Activated CD4-positive, alpha-beta T cell treated with anti-CD3 and anti-CD28 coated beads, Interleukin-2, amount 50 U/mL, for 1 hour (primary cell): Measurements from ENCODE around the gene ZNF253.
"Not testable (repeated sequence)": the region's sequence is repeated elsewhere in the genome, so short reads cannot be mapped to it uniquely, and the experiment has no call there.

Experiments
- DNase-seq: peaks from one replicate; pipeline ENCODE4 v3.0.0-alpha.2; 2020

Gene ZNF253

DNA sequence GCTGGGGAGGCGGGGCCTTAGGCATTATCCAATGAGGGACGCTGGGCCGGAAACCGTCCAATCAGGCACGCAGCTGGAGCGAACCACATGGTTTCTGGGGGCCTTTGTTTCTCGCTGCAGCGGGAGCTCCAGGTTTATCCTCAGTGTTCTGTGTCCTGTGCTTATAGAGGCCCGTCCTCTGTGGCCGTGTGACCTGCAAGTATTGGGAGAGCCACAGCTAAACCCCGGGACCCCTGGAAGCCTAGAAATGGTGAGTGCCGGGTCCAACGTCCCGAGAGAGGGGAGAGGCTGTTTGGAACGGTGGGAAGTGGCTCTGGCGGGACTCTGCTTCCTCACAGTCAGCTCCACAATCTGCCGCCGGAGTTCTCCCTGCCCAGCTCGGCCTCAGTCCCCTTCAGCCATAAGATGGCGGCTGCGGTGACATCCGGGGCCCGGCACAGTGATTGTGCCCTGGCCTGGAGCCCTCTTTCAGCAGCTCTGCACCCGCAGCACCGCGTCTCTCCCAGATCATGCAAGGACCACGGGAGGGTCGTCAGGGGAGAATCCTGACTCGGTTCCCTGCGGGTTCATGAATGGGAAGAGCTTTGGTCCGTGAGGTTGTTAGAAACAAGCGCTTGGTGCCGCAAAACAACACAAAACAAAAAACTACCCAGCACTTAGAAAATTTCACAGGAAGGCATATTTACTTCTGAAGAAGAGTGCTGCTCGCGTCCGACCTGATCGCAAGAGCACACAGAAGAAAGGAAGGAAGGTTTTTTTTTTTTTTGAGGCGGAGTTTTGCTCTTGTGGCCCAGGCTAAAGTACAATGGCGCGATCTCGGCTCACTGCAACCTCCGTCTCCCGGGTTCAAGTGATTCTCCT lies at the start of gene ZNF253:
TSS of gene ZNF253 (plus strand) at position 133 of the 861 bp plus-strand sequence. CDS start at position 248, 115 bp downstream.
- DNase-seq = peak; percentile 95

DNA sequence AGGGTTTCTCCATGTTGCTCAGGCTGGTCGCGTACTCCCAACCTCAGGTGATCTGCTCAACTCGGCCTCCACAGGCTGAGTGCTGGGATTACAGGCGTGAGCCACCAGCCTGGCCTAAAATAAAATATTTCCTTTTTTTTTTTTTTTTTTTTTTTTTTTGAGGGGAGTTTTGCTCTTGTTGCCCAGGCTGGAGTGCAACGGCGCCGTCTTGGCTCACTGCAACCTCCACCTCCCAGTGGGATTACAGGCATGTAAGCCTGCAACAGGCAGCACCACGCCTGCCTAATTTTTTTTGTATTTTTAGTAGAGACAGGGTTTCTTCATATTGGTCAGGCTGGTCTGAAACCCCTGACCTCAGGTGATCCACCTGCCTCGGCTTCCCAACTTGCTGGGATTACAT lies 49.0 kb upstream of the ZNF253 start:
- no peak for DNase-seq

DNA sequence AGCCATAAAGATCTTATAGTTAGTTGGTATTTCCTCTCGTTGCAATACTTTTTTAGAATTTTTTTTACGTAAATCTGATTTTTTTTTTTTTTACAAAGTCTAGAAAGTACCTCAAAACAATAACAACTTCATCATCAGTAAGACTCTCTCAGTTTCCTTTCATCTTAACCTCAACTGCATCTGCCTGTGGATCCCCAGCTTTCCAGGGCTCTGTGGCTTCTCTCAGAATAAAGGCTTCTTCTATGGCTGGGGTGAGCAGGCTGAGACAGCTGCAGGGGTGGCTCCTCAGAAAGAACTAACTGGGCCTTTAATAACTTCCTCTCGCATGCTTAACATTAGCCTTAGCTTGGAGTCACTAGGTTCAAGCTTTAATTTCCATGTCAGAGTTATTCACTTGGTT lies 48.3 kb upstream of the ZNF253 start:
- DNase-seq = peak; percentile 53

DNA sequence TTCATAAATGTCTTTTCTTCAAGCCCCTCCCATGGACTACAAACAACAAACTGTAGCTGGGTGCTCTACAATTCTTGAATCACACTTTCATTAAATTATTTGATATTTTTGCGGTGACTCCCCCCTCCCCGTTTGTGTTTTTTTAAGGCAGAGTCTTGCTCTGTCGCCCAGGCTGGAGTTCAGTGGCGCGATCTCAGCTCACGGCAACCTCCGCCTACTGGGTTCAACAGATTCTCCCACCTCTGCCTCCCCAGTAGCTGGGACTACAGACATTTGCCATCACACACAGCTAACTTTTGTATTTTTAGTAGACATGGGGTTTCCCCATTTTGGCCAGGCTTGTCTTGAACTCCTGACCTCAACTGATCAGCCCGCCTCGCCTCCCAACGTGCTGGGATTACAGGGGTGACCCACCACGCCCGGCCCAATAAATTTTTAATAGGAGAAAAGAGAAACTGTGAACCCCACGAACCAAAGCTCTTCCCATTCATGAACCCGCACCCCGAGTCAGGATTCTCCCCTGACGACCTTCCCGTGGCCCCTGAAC lies 44.8 kb upstream of the ZNF253 start:
- DNase-seq = peak; percentile 6

DNA sequence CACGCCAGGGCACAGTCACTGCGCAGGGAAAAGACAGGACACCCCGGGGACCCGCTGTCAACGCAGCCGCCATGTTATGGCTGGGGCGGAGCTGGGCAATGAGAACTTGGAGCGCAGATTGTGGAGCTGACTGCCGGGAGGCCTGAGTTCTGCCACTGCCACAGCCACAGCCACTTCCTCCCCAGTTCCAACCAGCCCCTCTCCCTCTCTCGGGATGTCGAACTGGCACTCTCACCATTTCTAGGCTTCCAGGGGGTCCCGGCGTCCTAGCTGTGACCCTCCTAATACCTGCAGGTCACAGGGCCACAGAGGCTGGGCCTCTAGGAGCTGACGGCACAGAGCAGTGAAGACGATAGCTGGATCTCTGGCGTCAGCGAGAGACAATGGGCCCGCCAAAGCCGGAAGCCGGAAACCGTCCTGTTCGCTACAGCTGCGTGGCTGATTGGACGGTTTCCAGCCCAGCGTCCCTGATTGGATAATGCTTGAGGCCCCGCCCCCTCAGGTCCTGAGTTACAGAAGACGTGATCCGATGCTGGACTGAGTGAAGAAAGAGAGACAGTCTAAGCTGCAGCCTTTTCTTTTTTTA lies 44.2 kb upstream of the ZNF253 start, which contains the start of gene ZNF506:
TSS of gene ZNF506 (minus strand) at position 385 of the 586 bp plus-strand sequence. CDS start at position 238, 147 bp downstream.
- peak; percentile 97 for DNase-seq

DNA sequence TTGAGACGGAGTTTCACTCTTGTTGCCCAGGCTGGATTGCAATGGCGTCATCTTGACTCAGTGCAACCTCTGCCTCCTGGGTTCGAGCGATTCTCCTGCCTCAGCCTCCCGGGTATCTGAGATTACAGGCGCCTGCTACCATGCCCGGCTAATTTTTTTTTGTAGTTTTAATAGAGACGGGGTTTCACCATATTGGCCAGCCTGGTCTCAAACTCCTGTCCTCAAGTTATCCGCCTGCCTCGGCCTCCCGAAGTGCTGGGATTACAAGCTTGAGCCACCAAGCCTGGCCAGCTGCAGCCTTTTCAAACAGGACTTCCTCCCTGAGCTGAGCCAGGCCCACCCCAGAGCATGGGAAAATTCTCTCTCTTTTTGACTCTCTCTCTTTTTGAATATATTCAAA lies 43.7 kb upstream of the ZNF253 start:
- DNase-seq = not testable (repeated sequence)

DNA sequence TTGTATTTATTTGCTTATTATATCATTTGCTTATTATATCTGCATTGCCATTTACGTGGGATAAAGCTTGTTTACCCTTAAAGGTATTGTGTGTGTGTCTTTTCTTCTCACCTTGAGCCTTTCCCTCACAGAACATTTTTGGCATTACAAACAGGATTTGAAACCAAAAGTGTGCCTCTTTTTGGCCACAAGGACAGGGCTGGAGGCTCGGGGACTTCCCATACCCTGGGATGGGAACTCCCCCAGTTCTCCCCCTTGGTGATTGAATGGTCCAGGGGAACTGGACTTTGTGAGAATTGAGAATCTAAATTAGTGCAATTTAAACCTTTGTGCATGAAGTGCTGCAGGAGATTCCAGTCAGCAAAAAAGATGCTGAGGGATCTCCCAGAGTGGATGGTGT lies 41.8 kb upstream of the ZNF253 start:
- no peak for DNase-seq

DNA sequence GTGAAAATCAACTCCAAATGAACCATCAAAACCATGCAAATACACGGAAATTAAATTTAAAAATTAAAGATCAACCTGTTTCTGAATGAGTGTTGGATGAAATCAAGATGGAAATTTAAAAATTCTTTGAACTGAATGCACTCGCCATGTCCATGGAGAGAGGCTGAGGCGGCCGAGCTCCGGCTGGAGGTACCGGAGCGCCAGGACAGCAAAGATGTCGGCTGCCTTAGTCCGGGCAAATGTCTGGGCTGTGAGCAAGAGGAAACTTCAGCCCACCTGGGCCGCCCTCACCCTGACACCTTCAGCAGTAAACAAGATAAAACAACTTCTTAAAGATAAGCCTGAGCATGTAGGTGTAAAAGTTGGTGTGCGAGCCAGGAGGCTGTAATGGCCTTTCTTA lies 38.8 kb upstream of the ZNF253 start:
- no peak for DNase-seq

DNA sequence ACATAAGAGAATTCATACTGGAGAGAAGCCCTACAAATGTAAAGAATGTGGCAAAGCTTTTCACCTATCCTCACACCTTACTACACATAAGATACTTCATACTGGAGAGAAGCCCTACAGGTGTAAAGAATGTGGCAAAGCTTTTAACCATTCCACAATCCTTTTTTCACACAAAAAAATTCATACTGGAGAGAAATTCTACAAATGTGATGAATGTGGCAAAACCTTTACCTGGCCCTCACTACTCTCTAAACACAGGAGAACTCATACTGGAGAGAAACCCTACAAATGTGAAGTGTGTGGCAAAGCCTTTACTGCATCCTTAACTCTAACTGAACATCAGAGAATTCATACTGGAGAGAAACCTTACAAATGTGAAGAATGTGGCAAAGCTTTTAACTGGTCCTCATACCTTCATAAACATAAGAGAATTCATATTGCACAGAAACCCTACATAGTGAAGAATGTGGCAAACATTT lies 30.1 kb upstream of the ZNF253 start:
- DNase-seq = no peak

DNA sequence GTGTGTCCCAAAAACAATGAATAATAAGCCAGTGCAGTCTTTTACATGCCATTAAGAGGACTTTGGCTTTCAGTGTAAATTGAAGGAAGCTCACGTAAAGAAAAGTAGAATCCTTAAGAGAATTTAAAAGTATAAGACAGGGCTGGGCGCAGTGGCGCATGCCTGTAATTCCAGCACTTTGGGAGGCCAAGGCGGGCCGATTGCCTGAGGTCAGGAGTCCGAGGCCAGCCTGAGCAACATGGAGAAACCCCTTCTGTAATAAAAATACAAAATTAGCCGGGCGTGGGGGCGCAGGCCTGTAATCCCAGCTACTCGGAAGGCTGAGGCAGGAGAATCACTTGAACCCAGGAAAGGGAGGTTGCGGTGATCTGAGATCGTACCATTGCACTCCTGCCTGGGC lies 17.9 kb upstream of the ZNF253 start:
- DNase-seq = no peak

DNA sequence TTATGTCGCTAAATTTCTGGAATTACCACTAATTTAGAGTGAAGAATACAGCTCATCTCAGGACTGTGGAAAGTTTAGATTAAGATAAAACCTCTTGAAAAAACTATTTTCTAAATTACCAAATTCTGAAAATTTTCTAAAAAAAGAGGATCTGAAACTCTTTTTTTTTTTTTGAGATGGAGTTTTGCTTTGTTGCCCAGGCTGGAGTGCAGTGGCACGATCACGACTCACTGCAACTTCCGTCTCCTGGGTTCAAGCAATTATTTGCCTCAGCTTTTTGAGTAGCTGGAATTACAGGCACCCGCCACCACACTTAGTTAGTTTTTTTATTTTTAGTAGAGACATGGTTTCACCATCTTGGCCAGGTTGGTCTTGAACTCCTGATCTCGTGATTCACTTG lies 16.6 kb upstream of the ZNF253 start:
- no peak for DNase-seq

DNA sequence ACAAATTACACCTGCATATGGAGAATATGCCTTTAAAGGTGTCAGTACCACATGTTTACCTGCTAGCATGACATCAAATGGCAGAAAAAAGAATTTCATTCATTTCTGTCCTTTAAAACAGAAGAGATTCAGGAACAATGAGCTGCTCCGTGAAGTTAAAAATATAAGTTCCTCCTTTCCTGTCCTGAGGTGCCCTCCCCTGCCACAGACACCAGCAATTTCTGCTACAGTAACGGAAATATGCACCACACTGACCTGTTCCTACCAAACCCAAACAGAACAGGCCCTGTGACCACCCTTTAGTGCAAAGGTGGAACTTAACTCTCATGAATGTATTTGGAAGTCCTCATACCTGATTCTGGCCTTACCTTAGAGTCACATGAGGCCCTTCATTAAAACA lies 13.9 kb upstream of the ZNF253 start:
- not testable (repeated sequence) for DNase-seq

DNA sequence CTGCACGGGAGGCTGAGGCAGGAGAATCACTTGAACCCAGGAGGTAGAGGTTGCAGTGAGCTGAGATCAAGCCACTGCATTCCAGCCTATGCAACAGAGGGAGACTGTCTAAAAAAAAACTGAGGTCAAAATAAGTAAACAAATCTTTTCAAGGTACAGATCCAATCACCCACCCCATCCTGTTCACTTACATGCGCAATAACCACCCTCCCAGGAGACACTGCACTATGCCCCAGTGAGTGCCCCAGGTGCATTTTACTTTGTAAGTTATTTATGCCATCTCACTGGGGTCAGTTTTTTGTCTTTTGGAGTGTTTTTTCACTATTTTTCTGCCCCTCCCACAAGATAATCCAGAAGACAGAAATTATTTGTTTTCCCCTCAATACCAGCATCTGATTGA lies 6.9 kb upstream of the ZNF253 start:
- DNase-seq = no peak

DNA sequence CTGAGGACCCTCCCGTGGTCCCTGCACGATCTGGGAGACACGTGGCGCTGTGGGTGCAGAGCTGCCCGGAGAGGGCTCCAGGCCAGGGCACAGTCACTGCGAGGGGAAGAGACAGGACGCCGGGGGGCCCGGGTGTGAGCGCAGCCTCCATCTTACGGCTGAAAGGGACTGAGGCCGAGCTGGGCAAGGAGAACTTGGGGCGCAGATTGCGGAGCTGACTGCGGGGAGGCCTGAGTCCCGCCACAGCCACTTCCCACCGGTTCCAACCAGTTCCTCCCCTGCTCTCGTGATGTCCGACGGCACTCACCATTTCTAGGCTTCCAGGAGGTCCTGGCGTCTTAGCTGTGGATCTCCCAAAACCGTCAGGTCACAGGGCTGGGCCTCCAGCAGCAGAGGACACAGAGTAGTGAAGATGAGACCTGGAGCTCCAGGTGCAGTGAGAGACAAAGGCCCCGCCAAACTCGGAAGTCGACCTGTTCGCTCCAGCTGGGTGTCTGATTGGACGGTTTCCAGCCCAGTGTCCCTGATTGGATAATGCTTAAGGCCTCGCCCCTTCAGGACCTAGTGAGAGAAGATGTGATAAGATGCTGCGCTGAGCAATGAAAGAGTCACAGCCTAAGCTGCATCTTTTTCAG lies 4.8 kb upstream of the ZNF253 start:
- peak; percentile 26 for DNase-seq

DNA sequence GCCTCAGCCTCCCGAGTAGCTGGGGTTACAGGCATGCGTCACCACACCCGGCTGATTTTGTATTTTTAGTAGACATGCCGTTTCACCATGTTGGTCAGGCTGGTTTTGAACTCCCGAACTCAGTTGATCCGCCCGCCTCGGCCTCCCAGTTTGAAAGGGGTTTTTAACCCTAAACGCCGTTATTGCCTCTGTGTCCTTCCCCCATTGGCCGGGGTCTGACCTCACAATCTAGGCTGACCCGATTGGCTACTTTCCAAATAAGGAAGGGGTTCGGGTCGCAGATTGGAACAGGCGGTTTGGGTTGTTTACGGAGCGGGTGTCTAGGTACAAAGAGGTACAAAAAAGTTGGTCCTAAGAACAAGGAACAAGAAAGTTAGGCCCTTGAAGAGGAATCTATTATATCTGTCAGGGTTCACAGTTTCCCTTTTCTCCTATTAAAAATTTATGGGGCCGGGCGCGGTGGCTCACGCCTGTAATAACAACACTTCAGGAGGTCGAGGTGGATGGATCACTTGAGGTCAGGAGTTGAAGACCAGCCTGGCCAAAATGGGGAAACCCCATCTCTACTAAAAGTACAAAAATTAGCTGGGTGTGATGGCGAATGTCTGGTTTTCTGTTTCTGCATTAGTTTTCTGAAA lies 1.0 kb downstream of the ZNF253 start:
- peak; percentile 32 for DNase-seq

DNA sequence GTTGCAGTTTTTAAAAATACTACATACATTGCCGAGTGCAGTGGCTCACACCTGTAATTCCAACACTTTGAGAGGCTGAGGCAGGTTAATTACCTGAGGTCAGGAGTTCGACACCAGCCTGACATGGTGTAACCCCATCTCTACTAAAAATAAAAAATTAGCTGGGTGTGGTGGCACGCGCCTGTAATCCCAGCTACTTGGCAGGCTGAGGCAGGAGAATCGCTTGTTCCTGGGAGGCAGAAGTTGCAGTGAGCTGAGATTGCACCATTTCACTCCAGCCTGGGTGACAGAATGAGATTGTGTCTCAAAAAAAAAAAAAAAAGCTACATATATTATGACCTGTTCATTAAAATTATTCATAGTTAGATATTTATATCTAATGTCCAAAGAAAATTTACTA lies 4.4 kb downstream of the ZNF253 start:
- DNase-seq = not testable (repeated sequence)

DNA sequence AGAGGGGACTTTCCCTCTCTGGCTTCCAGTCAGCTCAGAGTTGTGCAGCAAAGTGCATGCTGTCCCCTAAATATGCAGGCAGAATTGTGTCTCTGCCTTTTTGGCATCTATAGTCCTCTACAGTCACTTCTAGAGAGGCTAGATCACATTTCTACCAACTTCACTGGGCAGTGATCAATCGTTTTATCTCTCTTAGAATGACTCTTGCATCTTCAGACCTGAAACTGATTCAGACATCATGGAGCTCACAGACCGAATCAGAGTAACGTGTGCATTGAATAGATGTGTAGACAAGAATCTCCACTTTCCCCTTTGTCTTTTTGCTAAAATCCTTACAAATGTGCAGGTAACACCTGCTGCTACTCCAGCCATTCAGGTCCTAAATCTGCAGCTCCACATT lies 6.2 kb downstream of the ZNF253 start:
- no peak for DNase-seq

DNA sequence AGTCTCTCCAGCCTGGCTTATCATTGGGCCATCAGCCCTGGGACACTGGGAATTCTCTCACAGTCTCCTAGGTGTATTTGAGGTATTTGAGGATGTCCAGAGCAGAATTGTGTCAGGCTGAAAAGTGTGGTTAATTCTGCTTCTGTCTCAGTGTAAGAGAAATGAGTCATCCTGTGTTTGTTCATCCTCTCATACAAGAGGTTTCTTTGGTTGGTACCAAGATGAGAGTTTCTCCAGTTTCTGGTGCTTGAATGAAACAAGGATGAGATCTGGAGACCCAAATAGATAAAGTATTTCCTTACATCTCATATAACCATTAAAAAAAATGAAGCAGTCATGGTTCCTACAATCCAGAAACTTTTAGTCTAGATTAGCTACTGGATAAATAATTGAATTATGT lies 7.7 kb downstream of the ZNF253 start:
- DNase-seq = no peak

DNA sequence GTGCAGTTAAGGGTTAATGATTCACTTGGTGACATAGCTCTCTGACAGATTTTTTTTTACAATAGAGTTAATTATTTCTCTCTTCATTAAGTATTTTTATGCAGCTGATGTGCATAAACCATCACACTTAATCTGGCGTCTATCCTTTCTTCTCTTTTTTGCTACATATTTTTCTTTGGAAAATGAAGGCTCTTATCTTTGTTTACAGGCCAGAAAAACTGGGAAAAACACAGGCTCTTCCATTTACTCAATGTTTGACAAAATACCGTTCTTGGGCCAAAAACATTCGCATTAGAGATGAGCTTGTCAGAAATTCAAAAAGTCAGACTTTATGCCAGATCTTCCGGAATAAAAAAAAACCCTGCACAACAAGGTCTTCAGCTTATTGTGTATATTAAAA lies 12.0 kb downstream of the ZNF253 start:
- no peak for DNase-seq

DNA sequence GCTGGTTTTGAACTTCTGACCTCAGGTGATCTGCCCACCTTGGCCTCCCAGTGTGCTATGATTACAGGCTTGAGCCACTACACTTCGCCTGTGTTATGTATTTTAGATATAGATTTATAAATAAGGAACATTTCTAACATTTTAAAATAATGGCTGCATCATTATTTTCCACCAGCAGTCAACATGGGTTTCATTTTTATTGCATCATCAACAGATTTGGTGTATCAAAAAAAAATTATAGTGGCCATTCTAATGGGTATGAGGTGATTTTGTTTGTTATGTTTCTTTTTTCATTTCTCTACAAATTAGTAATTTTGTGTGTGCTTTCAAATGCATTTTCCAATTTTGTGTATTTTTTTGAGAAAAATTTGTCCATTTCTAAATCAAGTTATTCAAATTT lies 18.9 kb downstream of the ZNF253 start:
- no peak for DNase-seq

DNA sequence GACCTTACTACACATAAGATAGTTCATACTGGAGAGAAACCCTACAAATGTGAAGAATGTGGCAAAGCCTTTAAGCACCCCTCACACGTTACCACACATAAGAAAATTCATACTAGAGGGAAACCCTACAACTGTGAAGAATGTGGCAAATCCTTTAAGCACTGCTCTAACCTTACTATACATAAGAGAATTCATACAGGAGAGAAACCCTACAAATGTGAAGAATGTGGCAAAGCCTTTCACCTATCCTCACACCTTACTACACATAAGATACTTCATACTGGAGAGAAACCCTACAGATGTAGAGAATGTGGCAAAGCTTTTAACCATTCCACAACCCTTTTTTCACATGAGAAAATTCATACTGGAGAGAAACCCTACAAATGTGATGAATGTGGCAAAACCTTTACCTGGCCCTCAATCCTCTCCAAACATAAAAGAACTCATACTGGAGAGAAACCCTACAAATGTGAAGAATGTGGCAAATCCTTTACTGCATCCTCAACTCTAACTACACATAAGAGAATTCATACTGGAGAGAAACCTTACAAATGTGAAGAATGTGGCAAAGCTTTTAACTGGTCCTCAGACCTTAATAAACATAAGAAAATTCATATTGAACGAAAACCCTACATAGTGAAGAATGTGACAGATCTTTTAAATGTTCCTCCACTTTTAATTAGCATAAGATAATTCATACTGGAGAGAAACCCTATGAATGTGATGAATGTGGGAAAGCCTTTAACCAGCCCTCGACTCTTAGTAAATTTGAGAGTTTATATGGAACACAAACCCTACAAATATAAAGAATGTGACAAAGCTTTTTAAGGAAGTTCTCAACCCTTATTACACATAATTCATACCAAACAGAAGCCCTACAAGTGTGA lies 26.6 kb downstream of the ZNF253 start:
- not testable (repeated sequence) for DNase-seq
